Measurements from ENCODE around the gene RIBC1.

The RIBC1 gene

GRCh38 chrX:53433651-53434639 lies 11.3 kb downstream of the RIBC1 start, which contains the start of gene HSD17B10 (continued):
- TF ChIP-seq HOXC10 (CRISPR knock-in tag; IDR thresholded peaks at IDR 0.05) (no peak), OVOL3 (tag by site-specific recombination; IDR thresholded peaks at IDR 0.05) (no peak), SCRT2 (tag by site-specific recombination; IDR thresholded peaks at IDR 0.05) (0 out of 2 replicates have a peak, but pooled peaks have one; percentile 14), ZNF529 (tag by site-specific recombination; IDR thresholded peaks at IDR 0.05; ENCODE audit: insufficient replicate concordance) (no peak), ZNF354C (tag by site-specific recombination; IDR thresholded peaks at IDR 0.05; ENCODE audit: borderline replicate concordance, low read depth) (no peak), IKZF3 (tag by site-specific recombination; IDR thresholded peaks at IDR 0.05) (no peak), ZNF138 (tag by site-specific recombination; IDR thresholded peaks at IDR 0.05; ENCODE audit: borderline replicate concordance) (no peak), PRDM1 (tag by site-specific recombination; IDR thresholded peaks at IDR 0.05) (no peak), ZBTB7A (tag by site-specific recombination; IDR thresholded peaks at IDR 0.05; ENCODE audit: low read depth) (no peak), SP3 (tag by site-specific recombination; IDR thresholded peaks at IDR 0.05) (peak; percentile 86), ZNF311 (tag by site-specific recombination; IDR thresholded peaks at IDR 0.05; ENCODE audit: borderline replicate concordance) (no peak), ZNF548 (tag by site-specific recombination; IDR thresholded peaks at IDR 0.05) (no peak), ZNF239 (tag by site-specific recombination; IDR thresholded peaks at IDR 0.05) (no peak), ZNF169 (tag by site-specific recombination; IDR thresholded peaks at IDR 0.05) (no peak), PRDM6 (tag by site-specific recombination; IDR thresholded peaks at IDR 0.05) (no peak), ZNF701 (tag by site-specific recombination; IDR thresholded peaks at IDR 0.05) (no peak), PATZ1 (tag by site-specific recombination; IDR thresholded peaks at IDR 0.05) (peak; percentile 51), KLF8 (tag by site-specific recombination; IDR thresholded peaks at IDR 0.05) (peak; percentile 81), ZFHX2 (tag by site-specific recombination; conservative IDR thresholded peaks at IDR 0.05) (no peak), TCF7L2 (IDR thresholded peaks at IDR 0.05; ENCODE audit: borderline replicate concordance, low read depth, low read length) (no peak), ZNF341 (tag by site-specific recombination; IDR thresholded peaks at IDR 0.05; ENCODE audit: low read depth) (peak; percentile 42; the same call in 1 of the 2 replicates), ATF2 (tag by site-specific recombination; IDR thresholded peaks at IDR 0.05; ENCODE audit: low read depth) (no peak), KLF1 (tag by site-specific recombination; IDR thresholded peaks at IDR 0.05) (no peak; the same call in none of the 2 replicates), SETDB1 (IDR thresholded peaks at IDR 0.05; ENCODE audit: insufficient read length, low read length) (no peak), ZNF521 (tag by site-specific recombination; IDR thresholded peaks at IDR 0.05) (no peak), KLF7 (tag by site-specific recombination; IDR thresholded peaks at IDR 0.05; ENCODE audit: borderline replicate concordance) (no peak), ZNF558 (tag by site-specific recombination; IDR thresholded peaks at IDR 0.05) (no peak), YY2 (tag by site-specific recombination; IDR thresholded peaks at IDR 0.05) (peak; percentile 78), ZNF585B (tag by site-specific recombination; IDR thresholded peaks at IDR 0.05) (no peak)
- TF ChIP-seq, protein P1, sequence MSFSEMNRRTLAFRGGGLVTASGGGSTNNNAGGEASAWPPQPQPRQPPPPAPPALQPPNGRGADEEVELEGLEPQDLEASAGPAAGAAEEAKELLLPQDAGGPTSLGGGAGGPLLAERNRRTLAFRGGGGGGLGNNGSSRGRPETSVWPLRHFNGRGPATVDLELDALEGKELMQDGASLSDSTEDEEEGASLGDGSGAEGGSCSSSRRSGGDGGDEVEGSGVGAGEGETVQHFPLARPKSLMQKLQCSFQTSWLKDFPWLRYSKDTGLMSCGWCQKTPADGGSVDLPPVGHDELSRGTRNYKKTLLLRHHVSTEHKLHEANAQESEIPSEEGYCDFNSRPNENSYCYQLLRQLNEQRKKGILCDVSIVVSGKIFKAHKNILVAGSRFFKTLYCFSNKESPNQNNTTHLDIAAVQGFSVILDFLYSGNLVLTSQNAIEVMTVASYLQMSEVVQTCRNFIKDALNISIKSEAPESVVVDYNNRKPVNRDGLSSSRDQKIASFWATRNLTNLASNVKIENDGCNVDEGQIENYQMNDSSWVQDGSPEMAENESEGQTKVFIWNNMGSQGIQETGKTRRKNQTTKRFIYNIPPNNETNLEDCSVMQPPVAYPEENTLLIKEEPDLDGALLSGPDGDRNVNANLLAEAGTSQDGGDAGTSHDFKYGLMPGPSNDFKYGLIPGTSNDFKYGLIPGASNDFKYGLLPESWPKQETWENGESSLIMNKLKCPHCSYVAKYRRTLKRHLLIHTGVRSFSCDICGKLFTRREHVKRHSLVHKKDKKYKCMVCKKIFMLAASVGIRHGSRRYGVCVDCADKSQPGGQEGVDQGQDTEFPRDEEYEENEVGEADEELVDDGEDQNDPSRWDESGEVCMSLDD (tag by site-specific recombination; IDR thresholded peaks at IDR 0.05): no peak
- TF ChIP-seq, protein P2, sequence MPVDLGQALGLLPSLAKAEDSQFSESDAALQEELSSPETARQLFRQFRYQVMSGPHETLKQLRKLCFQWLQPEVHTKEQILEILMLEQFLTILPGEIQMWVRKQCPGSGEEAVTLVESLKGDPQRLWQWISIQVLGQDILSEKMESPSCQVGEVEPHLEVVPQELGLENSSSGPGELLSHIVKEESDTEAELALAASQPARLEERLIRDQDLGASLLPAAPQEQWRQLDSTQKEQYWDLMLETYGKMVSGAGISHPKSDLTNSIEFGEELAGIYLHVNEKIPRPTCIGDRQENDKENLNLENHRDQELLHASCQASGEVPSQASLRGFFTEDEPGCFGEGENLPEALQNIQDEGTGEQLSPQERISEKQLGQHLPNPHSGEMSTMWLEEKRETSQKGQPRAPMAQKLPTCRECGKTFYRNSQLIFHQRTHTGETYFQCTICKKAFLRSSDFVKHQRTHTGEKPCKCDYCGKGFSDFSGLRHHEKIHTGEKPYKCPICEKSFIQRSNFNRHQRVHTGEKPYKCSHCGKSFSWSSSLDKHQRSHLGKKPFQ (tag by site-specific recombination; IDR thresholded peaks at IDR 0.05): no peak

Data from HEK293 (cell line).